GM12892 (cell line): ENCODE measurements around the gene WDR64.

Experiments
- POLR2A ChIP-seq: IDR thresholded peaks from 2 replicates; pipeline ENCODE4 v1.6.1; 2011; ENCODE audit warnings: low read depth, low read length, control low read depth
- POLR2AphosphoS5 ChIP-seq: IDR thresholded peaks from 2 replicates; pipeline ENCODE4 v1.6.1; 2011; ENCODE audit warnings: low read depth, low read length, control low read depth

DNA sequence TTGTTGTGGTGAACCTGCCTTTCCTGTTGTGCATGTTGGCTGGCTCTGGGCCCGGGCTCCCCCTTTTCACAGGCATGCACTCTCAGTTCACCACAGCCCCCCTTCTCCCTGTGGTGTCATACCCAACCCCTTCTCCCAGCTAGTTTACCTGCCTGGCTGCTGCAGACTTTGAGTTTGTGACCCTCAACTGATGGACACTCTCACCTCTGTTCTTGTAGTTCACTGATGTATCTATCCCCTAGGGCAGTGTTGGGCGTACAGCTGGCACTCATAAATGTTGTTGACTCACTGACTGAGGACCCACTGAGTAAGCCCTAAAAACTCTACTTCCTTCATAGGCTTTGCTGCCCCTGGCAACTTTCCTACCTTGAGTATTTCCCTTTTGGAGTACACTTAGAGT lies 54.9 kb downstream of the WDR64 start:
- TF ChIP-seq POLR2AphosphoS5 (no peak), POLR2A (no peak)
